Measurements from ENCODE around the gene PITPNC1. TPM values are rescaled to one million over a fixed set of nuclear protein-coding genes. Genes with fewer than 3 reads are reported as not detected.
"Not testable (repeated sequence)": the region's sequence is repeated elsewhere in the genome, so short reads cannot be mapped to it uniquely, and the experiment has no call there.

PITPNC1 gene
- total RNA-seq = 15.2 and 19.3 TPM in 2 replicates

GRCh38 chr17:67376737-67377487, at the start of gene PITPNC1:
Gene PITPNC1 (plus strand): TSS chr17:67377281.
- H3K27ac Mint-ChIP-seq = peak within 1 kb of the TSS; percentile 71
- H3K27me3 Mint-ChIP-seq = no peaks in the 10 kb centered on the region
- H3K4me3 Mint-ChIP-seq = peak within 1 kb of the TSS; percentile 87

GRCh38 chr17:67328026-67328425, 49.1 kb upstream of the PITPNC1 start:
- POLR2A ChIA-PET = no interaction called here
- intact Hi-C loops (cut with micrococcal nuclease) = no loop called here
- CTCF ChIA-PET = no interaction called here

More at GRCh38 chr17:67376737-67377487, at the start of gene PITPNC1:
- DNase-seq (peak; percentile 77), ATAC-seq (ENCODE audit: low read depth) (peak; percentile 74)
- no peak for TF ChIP-seq CTCF (IDR thresholded peaks at IDR 0.05)
- H3K36me3 Mint-ChIP-seq (ENCODE audit: low read depth) = no peaks in the 10 kb centered on the region
- H3K4me1 Mint-ChIP-seq = peaks cover 26% of the 10 kb centered on the region
- ChIA-PET POLR2A (interaction anchor here (0.6 to 3.1 kb wide), 6 partner anchors 11 to 442 kb away, joined by 3 to 22 read pairs (median 4); partner anchors contain the start of genes HELZ, NOL11 and PSMD12), CTCF (interaction anchor here (0.8 to 6.6 kb wide), 8 partner anchors 10 to 313 kb away, joined by 3 to 85 read pairs (median 5); partner anchors contain the start of gene PSMD12)
- H3K9me3 Mint-ChIP-seq = no peaks in the 10 kb centered on the region
- intact Hi-C loops (cut with micrococcal nuclease) = loop anchor here (1.0 to 10.0 kb wide), 4 partner anchors 340 to 1182 kb away; partner anchors contain the start of genes CEP112 and NOL11

GRCh38 chr17:67331381-67332161, 45.5 kb upstream of the PITPNC1 start:
- intact Hi-C loops (cut with micrococcal nuclease); H3K4me1 Mint-ChIP-seq; H3K27ac Mint-ChIP-seq; ATAC-seq (ENCODE audit: low read depth); H3K9me3 Mint-ChIP-seq; H3K4me3 Mint-ChIP-seq; H3K27me3 Mint-ChIP-seq; CTCF ChIA-PET; POLR2A ChIA-PET; DNase-seq; H3K36me3 Mint-ChIP-seq (ENCODE audit: low read depth): not testable (repeated sequence)

More at GRCh38 chr17:67328026-67328425, 49.1 kb upstream of the PITPNC1 start:
- DNase-seq (no peak), ATAC-seq (ENCODE audit: low read depth) (no peak)
- H3K27ac Mint-ChIP-seq = no peak overlapping the region
- TF ChIP-seq CTCF (IDR thresholded peaks at IDR 0.05) = no peak
- no peak overlapping the region for H3K4me3 Mint-ChIP-seq
- H3K27me3 Mint-ChIP-seq = peaks cover 4% of the 10 kb centered on the region
- no peaks in the 10 kb centered on the region for H3K36me3 Mint-ChIP-seq (ENCODE audit: low read depth)
- H3K9me3 Mint-ChIP-seq = peaks cover 2% of the 10 kb centered on the region
- H3K4me1 Mint-ChIP-seq = no peaks in the 10 kb centered on the region

- CTCF ChIA-PET; DNase-seq; POLR2A ChIA-PET; H3K4me3 Mint-ChIP-seq; H3K4me1 Mint-ChIP-seq; ATAC-seq (ENCODE audit: low read depth); H3K27ac Mint-ChIP-seq; H3K9me3 Mint-ChIP-seq; intact Hi-C loops (cut with micrococcal nuclease); H3K36me3 Mint-ChIP-seq (ENCODE audit: low read depth); H3K27me3 Mint-ChIP-seq: not testable (repeated sequence)
Observed at GRCh38 chr17:67332162-67332508, 44.9 kb upstream of the PITPNC1 start.

- H3K36me3 Mint-ChIP-seq (ENCODE audit: low read depth) = peaks cover 13% of the 10 kb centered on the region
- TF ChIP-seq CTCF (IDR thresholded peaks at IDR 0.05) = no peak
- no peak overlapping the region for H3K4me3 Mint-ChIP-seq
- no peaks in the 10 kb centered on the region for H3K27me3 Mint-ChIP-seq
- no peak overlapping the region for H3K27ac Mint-ChIP-seq
- ChIA-PET POLR2A (no interaction called here), CTCF (no interaction called here)
- intact Hi-C loops (cut with micrococcal nuclease) = no loop called here
- ATAC-seq (ENCODE audit: low read depth) (no peak), DNase-seq (no peak)
- H3K9me3 Mint-ChIP-seq = no peaks in the 10 kb centered on the region
- H3K4me1 Mint-ChIP-seq = no peaks in the 10 kb centered on the region
Observed at GRCh38 chr17:67335245-67335835, 41.7 kb upstream of the PITPNC1 start.
